DMS114 treated with DMSO at 0.1 percent for 48 hours (cell line): ENCODE measurements around the gene NOP53.
A peak's percentile ranks its signal among the peaks of the same experiment; 100 is the strongest.
"Not testable (repeated sequence)": the region's sequence is repeated elsewhere in the genome, so short reads cannot be mapped to it uniquely, and the experiment has no call there.

ENCODE experiments used
- DNase-seq: peaks from one replicate; lab custom pipeline; 2025; ENCODE audit not compliant: unreplicated experiment; lab: John Stamatoyannopoulos, UW

NOP53 gene

DNA sequence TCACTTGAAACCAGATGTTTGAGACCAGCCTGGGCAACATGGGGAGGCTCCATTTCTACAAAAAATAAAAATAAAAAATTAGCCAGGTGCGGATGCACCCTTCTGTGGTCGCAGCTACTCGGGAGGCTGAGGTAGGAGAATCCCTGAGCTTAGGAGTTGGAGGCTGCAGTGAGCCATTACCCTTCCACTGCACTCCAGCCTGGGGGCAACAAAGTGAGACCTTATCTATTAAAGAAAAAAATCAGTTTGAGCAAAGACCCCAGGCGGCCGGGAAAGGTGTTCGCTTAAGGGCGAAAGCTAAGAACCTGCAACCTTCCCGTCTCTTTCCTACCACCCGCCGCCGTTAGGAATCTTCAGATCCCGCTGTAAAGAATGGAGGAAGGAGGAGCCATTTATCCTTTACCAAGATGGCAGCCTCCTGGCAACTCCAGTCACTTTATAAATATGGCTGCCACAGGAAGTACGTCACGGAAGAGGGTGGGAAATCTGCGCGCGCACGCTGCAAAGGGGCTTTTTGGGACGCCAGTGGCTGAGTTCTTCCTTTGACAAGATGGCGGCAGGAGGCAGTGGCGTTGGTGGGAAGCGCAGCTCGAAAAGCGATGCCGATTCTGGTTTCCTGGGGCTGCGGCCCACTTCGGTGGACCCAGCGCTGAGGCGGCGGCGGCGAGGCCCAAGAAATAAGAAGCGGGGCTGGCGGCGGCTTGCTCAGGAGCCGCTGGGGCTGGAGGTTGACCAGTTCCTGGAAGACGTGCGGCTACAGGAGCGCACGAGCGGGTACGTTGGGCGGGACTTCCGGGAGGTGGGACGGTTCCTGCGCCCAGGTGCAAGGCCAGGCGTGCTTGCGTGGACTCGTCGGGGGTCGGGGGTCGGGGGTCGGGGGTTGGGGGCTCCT is at the start of gene NOP53:
Gene NOP53, plus strand, starts transcription at position 537 of the 892 bp plus-strand sequence. Its CDS starts 14 bp downstream, at position 551.
- peak; percentile 83 for DNase-seq

DNA sequence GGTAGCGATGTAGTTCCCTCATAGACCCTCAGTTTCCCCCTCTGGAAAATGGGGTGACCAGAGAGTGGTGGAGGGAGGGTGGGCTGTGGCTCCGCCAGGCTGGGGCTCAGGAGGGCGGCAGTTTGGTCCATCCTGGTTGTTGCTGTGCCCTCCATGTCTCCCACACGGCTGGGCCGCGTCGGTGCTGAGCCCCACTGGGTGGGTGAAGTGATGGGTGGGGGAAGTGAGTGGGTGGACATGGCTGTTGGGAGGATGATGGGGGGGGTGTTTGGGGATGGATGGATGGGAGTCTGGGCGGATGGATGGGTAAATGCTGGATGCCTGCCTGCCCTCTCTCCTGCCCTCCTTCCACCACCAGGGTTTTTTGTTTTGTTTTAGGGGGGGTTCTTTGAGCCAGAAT is 48.7 kb upstream of the NOP53 start:
- DNase-seq: no peak

DNA sequence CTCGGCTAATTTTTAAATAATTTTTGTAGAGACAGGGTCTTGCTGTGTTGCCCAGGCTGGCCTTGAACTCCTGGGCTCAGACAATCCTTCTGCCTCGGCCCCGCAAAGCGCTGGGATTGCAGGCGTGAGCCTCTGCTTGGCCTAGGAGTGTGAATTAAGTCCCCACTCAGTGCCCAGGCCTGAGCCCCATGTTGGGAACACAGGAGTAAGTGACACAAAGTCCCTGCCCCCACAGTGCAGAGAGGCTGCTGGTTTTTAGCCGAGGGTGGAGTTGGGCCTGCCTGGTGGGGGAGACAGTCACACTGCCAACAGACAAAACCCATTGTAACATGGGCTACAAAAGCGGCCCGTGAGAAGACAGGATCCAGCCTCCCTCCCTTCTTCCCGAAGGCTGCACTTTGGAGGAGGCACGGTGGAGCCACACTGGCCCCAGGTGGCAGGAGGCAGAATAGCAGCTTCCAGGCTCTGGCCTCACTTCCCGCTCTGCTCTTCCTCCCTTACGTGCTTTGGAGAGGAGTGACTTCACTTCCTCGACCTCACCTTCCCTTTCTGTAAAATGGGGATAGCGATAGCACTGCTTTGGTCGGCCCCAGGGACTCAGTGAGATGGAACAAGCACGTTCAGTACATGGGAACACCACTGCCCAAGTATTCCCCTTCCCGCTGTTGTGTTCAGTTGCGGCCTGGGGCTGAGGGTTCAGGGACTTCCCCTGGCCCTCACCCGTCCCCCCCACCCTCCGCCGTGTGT is 47.3 kb upstream of the NOP53 start:
- peak; percentile 42 for DNase-seq

DNA sequence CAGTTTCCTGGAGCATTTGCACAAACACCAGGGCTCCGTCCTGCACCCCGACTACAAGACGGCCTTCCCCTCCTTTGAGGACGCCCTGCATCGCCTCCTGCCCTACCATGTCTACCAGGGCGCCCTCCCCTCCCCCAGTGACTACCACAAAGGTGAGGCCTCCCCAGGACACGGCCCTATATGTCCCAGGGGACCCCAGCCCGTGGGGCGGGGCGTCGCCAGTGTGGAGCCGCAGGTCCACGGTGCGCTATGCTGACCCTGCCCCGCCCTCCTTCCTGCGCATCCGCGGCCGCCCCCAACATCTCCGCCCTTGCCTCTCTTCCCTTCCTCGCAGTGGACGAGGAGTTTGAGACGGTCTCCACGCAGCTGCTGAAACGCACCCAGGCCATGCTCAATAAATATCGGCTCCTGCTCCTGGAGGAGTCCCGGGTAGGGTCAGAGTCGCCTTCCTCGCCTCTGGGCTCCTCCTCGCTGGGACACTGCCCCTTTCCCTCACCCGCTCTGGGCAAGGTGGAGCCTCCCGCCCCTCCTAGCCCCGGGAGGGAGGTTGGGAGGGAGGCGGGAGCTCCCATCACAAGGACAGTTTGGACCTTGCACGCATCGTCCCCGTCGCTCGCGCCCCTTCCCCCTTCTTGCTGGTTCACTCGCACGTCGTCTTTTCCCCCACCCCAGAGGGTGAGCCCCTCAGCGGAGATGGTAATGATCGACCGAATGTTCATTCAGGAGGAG is 46.6 kb upstream of the NOP53 start:
- no peak for DNase-seq

- peak; percentile 10 for DNase-seq
Observed at GRCh38 chr19:47699360-47699917, 45.9 kb upstream of the NOP53 start.

DNA sequence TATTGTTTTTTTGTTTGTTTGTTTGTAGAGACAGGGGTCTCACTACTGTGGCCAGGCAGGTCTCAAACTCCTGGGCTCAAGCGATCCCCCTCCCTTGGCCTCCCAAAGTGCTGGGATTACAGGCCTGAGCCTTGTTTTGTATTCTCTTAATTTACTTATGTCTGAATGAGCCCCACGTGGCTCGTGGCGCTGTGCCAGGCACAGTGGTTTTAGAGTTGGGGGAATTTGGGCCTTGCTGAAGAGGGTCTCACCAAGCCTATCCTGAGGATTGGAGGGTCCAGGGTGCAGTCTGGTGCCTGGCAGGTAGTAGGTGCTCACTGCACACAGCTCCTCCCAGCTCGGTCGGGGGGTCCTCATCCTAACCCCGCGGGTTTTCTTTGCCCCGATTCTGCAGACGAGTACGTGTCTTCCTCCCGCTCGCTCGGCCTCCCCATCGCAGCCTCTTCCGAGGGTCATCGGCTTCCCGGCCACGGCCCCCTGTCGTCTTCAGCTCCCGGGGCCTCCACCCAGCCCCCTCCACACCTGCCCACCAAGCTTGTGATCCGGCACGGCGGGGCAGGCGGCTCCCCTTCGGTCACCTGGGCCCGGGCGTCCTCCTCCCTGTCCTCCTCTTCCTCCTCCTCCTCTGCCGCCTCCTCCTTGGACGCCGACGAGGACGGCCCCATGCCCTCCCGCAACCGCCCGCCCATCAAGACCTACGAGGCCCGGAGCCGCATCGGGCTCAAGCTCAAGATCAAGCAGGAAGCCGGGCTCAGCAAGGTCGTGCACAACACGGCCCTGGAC is 44.2 kb upstream of the NOP53 start:
- no peak for DNase-seq

GRCh38 chr19:47701717-47702552 is 43.4 kb upstream of the NOP53 start:
- no peak for DNase-seq

DNA sequence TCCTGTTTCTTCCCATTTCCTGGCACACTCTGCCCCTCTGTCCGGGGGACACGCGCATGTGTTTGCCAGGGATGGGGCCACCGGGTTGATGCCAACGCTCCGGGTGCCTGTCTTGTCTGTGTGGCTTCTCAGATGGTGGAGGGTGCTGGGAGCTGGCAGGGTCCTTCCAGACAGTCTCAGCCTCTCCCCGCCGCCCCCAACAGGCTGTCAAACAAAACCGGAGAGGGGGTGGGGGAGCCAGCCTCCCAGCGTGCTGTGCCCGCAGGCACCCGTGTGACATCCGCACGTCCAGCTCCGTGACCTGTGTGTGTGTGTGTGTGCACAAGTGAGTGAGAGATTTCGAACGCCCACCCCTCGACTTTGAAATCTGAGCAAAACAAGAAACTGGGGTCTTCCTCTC is 42.7 kb upstream of the NOP53 start:
- DNase-seq: no peak

- no peak for DNase-seq
Observed at GRCh38 chr19:47703301-47703700, 42.0 kb upstream of the NOP53 start.

DNA sequence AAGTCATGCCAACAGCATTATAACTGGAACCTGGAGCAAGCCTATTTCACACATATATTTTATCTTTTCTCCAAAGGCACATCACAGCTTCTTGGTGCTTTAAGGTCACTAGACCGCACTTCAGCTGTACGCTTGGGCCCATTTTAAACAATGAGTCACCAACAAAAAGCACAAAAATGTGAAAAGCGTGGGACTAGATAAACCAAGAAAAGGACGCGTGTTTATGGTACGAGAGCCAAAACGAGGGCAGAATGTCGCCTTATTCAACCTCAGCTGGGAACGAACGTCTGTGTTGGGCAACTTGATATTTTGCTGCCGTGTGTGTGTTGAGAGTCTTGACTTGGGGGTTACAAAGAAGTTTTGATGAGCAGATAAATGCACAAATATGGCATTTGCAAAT is 41.3 kb upstream of the NOP53 start:
- DNase-seq: no peak

GRCh38 chr19:47704656-47705055 is 40.7 kb upstream of the NOP53 start:
- DNase-seq: no peak

DNA sequence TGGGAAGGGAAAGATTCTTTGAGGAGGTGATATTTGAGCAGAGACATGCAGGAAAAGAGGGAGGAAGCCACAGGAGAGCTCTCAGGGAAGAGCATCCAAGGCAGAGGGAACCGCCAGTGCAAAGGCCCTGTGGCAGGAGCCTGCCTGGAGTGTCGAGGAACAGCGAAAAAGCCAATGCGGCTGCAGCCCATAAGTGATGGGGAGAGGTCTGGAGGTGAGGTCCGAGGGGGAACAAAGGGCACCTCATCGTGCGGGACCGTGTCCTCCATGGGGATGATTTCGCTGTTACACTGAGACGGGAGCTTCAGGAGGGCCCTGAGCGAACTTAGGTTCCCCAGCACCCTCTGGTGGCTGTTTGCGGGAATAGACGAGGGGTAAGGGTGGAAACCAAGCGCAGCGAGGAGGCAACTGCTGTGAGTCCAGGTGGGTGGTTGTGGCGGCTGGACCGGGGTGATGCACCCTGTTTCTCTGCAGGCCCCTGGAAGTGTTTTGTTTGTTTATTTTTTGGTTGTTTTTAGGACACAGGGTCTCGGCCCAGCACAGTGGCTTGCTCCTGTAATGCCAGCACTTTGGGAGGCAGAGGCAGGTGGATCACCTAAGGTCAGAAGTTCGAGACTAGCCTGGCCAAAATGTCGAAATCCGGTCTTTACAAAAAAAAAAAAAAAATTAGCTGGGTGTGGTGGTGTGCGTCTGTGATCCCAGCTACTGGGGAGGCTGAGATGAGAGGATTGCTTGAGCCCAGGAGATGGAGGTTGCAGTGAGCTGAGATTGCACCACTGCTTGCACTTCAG is 38.0 kb upstream of the NOP53 start:
- peak; percentile 16 for DNase-seq

GRCh38 chr19:47711652-47712242 is 33.6 kb upstream of the NOP53 start:
- no peak for DNase-seq

DNA sequence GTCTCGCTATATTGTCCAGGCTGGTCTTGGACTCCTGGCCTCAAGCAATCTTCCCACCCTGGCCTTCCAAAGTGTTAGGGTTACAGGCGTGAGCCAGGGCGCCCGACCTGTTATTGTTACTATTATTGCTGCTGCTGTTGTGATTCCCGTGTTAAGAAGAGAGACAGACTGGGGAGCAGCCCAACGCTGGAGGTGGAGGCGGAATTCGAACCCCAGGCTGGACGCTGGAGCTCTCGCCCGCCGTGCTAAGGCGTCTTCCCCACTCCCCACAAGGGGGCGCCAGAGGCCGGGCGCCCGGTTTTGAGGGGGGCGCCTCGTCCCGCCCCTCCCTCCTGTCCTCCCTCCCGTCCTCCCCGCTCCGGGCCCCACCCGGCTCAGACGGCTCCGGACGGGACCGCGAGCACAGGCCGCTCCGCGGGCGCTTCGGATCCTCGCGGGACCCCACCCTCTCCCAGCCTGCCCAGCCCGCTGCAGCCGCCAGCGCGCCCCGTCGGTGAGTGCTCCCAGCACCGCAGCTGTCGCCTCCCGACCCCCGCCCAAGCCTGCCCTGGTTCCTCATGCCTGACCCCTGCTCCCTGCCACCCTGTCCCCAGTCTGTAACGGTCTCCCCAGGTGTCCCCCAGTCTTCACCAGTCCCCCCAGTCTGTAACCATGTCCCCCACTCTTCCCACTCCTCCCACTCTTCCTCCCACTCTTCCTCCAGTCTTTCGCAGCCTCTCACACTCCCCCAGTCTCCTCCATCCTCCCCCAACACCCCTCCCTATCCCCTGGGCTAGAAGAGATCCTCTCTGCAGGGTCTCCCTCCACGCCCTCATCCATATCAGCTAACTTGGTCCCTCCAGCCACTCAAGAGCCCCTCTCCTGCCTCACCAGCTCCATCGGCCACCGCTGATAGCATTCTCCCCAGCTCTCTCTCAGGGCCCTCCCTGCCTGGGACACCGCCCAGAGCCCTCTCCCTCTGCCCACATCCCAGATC is 32.0 kb upstream of the NOP53 start, which contains the start of gene EHD2:
Gene EHD2, plus strand, starts transcription at position 377 of the 976 bp plus-strand sequence. CDS start 3,191 bp downstream, outside the sequence.
- DNase-seq: peak; percentile 20

DNA sequence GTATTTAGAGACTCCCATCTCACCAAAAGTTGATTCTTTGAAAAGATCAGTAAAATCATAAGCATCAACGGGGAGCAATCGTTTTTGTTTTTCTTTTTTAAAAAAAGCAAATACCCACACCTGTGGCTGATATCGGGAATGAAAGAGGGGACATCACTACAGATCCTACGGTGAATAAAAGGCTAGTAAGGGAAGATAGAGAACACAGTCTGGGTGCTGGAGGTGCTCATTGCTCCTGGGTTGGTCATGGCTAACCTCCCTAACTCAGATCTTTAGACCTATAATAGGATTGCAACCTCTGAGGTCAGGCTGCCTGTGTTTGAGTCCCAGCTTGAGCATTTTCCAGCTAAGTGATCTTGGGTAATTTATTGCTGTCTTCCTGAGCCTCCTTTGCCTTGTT is 31.0 kb upstream of the NOP53 start:
- no peak for DNase-seq

DNA sequence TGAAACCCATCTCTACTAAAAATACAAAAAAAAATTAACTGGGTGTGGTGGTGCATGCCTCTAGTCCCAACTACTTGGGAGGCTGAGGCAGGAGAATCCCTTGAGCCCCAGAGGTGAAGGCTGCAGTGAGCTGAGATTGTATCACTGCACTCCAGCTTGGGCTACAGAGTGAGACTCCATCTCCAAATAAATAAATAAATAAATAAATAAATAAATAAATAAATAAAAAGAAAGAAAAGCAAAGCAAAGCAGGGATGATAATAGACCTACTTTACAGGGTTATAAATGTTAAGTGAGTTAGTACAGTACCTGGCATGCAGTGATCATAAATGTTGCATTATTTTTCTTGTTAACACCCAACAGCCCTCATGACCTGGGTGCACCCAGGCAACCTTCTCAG is 30.5 kb upstream of the NOP53 start:
- DNase-seq: not testable (repeated sequence)
